ENCODE measurements around the gene FAM219A.

DNA sequence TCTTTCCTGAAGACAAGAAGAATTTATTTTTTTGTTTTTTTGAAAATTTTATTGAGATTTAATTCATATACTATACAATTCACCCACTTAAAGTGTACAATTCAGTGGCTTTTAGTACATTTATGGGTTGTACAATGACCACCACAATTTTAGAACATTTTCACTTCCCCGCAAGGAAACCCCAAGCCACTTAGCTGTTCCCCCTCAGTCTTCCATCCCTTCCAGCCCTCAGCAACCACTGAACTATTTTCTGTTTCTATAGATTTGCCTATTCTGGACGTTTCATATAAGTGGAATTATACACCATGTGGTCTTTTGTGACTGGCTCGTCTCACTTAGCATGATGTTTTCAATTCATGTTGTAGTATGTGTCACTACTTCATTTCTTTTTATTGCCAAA lies 28.2 kb upstream of the FAM219A start:
- TF ChIP-seq, protein P1, sequence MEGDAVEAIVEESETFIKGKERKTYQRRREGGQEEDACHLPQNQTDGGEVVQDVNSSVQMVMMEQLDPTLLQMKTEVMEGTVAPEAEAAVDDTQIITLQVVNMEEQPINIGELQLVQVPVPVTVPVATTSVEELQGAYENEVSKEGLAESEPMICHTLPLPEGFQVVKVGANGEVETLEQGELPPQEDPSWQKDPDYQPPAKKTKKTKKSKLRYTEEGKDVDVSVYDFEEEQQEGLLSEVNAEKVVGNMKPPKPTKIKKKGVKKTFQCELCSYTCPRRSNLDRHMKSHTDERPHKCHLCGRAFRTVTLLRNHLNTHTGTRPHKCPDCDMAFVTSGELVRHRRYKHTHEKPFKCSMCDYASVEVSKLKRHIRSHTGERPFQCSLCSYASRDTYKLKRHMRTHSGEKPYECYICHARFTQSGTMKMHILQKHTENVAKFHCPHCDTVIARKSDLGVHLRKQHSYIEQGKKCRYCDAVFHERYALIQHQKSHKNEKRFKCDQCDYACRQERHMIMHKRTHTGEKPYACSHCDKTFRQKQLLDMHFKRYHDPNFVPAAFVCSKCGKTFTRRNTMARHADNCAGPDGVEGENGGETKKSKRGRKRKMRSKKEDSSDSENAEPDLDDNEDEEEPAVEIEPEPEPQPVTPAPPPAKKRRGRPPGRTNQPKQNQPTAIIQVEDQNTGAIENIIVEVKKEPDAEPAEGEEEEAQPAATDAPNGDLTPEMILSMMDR (tag by site-specific recombination; IDR thresholded peaks at IDR 0.05): no peak
- TF ChIP-seq ZNF292 (tag by site-specific recombination; IDR thresholded peaks at IDR 0.05; ENCODE audit: borderline replicate concordance, low read depth): no peak
- TF ChIP-seq, protein P2, sequence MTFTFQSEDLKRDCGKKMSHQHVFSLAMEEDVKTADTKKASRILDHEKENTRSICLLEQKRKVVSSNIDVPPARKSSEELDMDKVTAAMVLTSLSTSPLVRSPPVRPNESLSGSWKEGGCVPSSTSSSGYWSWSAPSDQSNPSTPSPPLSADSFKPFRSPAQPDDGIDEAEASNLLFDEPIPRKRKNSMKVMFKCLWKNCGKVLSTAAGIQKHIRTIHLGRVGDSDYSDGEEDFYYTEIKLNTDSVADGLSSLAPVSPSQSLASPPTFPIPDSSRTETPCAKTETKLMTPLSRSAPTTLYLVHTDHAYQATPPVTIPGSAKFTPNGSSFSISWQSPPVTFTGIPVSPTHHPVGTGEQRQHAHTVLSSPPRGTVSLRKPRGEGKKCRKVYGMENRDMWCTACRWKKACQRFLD (tag by site-specific recombination; IDR thresholded peaks at IDR 0.05): no peak
- TF ChIP-seq ZSCAN23 (tag by site-specific recombination; IDR thresholded peaks at IDR 0.05): no peak
- TF ChIP-seq, protein P3, sequence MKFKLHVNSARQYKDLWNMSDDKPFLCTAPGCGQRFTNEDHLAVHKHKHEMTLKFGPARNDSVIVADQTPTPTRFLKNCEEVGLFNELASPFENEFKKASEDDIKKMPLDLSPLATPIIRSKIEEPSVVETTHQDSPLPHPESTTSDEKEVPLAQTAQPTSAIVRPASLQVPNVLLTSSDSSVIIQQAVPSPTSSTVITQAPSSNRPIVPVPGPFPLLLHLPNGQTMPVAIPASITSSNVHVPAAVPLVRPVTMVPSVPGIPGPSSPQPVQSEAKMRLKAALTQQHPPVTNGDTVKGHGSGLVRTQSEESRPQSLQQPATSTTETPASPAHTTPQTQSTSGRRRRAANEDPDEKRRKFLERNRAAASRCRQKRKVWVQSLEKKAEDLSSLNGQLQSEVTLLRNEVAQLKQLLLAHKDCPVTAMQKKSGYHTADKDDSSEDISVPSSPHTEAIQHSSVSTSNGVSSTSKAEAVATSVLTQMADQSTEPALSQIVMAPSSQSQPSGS (tag by site-specific recombination; IDR thresholded peaks at IDR 0.05; ENCODE audit: low read depth): no peak
- no peak for TF ChIP-seq ZNF211 (tag by site-specific recombination; IDR thresholded peaks at IDR 0.05; ENCODE audit: low read depth)
- TF ChIP-seq, protein P4, sequence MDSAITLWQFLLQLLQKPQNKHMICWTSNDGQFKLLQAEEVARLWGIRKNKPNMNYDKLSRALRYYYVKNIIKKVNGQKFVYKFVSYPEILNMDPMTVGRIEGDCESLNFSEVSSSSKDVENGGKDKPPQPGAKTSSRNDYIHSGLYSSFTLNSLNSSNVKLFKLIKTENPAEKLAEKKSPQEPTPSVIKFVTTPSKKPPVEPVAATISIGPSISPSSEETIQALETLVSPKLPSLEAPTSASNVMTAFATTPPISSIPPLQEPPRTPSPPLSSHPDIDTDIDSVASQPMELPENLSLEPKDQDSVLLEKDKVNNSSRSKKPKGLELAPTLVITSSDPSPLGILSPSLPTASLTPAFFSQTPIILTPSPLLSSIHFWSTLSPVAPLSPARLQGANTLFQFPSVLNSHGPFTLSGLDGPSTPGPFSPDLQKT (IDR thresholded peaks at IDR 0.05; ENCODE audit: borderline replicate concordance, low read depth, low read length): no peak
- no peak for TF ChIP-seq ZNF350 (tag by site-specific recombination; IDR thresholded peaks at IDR 0.05)
- no peak for TF ChIP-seq ZNF670 (tag by site-specific recombination; IDR thresholded peaks at IDR 0.05; ENCODE audit: low read depth)
- no peak for TF ChIP-seq BCL11B (tag by site-specific recombination; IDR thresholded peaks at IDR 0.05; ENCODE audit: low read depth)
- no peak for TF ChIP-seq ZNF529 (tag by site-specific recombination; IDR thresholded peaks at IDR 0.05; ENCODE audit: insufficient replicate concordance)
- TF ChIP-seq ZIC2 (tag by site-specific recombination; IDR thresholded peaks at IDR 0.05): no peak
- TF ChIP-seq TCF7L2 (IDR thresholded peaks at IDR 0.05; ENCODE audit: borderline replicate concordance, low read depth, low read length): no peak
- TF ChIP-seq, protein P5, sequence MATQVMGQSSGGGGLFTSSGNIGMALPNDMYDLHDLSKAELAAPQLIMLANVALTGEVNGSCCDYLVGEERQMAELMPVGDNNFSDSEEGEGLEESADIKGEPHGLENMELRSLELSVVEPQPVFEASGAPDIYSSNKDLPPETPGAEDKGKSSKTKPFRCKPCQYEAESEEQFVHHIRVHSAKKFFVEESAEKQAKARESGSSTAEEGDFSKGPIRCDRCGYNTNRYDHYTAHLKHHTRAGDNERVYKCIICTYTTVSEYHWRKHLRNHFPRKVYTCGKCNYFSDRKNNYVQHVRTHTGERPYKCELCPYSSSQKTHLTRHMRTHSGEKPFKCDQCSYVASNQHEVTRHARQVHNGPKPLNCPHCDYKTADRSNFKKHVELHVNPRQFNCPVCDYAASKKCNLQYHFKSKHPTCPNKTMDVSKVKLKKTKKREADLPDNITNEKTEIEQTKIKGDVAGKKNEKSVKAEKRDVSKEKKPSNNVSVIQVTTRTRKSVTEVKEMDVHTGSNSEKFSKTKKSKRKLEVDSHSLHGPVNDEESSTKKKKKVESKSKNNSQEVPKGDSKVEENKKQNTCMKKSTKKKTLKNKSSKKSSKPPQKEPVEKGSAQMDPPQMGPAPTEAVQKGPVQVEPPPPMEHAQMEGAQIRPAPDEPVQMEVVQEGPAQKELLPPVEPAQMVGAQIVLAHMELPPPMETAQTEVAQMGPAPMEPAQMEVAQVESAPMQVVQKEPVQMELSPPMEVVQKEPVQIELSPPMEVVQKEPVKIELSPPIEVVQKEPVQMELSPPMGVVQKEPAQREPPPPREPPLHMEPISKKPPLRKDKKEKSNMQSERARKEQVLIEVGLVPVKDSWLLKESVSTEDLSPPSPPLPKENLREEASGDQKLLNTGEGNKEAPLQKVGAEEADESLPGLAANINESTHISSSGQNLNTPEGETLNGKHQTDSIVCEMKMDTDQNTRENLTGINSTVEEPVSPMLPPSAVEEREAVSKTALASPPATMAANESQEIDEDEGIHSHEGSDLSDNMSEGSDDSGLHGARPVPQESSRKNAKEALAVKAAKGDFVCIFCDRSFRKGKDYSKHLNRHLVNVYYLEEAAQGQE (tag by site-specific recombination; IDR thresholded peaks at IDR 0.05): no peak

Data from HEK293 (cell line).